ENCODE measurements around the gene SLC31A2. TPM values are rescaled to one million over a fixed set of nuclear protein-coding genes. Genes with fewer than 3 reads are reported as not detected.
A peak's percentile ranks its signal among the peaks of the same experiment; 100 is the strongest.
"Not testable (repeated sequence)": the region's sequence is repeated elsewhere in the genome, so short reads cannot be mapped to it uniquely, and the experiment has no call there.

SLC31A2 gene
- total RNA-seq, 1 experiment from 2014 or later: 15.1 TPM

DNA sequence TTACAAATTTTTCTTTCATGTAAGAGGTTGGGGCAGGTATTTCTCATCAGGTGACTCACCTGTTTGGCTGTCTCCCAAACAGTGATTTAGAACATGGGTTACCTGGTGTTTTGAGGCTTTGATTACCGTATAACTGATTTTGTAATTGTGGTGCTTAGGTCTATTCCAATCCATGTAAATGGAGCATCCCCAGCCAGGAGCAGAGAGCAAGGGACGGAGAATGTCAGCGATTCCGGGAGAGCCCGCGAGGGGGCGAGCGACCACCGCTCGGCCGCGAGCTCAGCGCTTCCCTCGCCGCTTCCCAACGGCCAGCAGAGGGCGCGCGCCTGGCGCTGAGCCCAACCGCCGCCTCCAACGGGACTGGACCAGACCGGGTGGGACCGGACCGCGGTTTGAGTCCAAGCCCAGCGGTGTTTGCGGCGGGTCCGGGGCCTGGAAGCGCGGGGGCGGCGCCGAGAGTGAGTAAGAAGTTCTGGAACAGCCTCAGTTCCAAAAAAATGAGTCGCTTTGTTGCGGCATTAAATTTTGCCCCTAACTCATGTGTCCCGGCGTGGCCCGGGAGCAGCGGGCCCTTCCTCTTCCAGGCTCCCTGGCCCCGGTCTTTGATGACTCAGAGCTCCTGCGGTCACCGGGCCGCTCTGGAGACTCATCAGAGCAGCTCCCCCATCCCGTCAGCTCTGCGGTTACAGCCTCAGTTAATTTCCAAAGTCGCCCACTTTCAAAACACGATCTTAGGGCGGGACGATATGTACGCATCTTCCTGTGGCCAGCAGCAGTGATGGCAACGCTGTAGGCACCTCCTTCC, 37.9 kb upstream of the SLC31A2 start:
- H3K27ac ChIP-seq; H3K79me2 ChIP-seq (ENCODE audit: low read depth); H3K4me3 ChIP-seq; H3K27me3 ChIP-seq (ENCODE audit: insufficient read depth, low read depth); POLR2A ChIA-PET (ENCODE audit: unreplicated experiment); H3F3A ChIP-seq (ENCODE audit: insufficient read depth, low read depth); H2AFZ ChIP-seq; H3K4me1 ChIP-seq (replicated peaks; ENCODE audit: insufficient read depth); H3K4me2 ChIP-seq; BruUV-seq (replicated peaks); H3K9me3 ChIP-seq (ENCODE audit: insufficient read depth, low read depth); H3K36me3 ChIP-seq (ENCODE audit: low read depth); H4K20me1 ChIP-seq (ENCODE audit: insufficient read depth); H3K9me2 ChIP-seq (ENCODE audit: insufficient read depth): not testable (repeated sequence)
- TF ChIP-seq, protein P1, sequence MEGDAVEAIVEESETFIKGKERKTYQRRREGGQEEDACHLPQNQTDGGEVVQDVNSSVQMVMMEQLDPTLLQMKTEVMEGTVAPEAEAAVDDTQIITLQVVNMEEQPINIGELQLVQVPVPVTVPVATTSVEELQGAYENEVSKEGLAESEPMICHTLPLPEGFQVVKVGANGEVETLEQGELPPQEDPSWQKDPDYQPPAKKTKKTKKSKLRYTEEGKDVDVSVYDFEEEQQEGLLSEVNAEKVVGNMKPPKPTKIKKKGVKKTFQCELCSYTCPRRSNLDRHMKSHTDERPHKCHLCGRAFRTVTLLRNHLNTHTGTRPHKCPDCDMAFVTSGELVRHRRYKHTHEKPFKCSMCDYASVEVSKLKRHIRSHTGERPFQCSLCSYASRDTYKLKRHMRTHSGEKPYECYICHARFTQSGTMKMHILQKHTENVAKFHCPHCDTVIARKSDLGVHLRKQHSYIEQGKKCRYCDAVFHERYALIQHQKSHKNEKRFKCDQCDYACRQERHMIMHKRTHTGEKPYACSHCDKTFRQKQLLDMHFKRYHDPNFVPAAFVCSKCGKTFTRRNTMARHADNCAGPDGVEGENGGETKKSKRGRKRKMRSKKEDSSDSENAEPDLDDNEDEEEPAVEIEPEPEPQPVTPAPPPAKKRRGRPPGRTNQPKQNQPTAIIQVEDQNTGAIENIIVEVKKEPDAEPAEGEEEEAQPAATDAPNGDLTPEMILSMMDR (conservative IDR thresholded peaks at IDR 0.05): peak; percentile 51; the same call in 1 of the 2 replicates
- DNase-seq: peak; percentile 28 to 42
- intact Hi-C loops (cut with micrococcal nuclease; ENCODE audit: unreplicated experiment): loop anchor here (5.0 kb wide), 3 partner anchors 191 to 544 kb away; no protein-coding TSS in a partner anchor
- CTCF ChIA-PET: interaction anchor here (0.6 kb wide), 2 partner anchors 187 to 1027 kb away, joined by 3 to 9 read pairs; no protein-coding TSS in a partner anchor

DNA sequence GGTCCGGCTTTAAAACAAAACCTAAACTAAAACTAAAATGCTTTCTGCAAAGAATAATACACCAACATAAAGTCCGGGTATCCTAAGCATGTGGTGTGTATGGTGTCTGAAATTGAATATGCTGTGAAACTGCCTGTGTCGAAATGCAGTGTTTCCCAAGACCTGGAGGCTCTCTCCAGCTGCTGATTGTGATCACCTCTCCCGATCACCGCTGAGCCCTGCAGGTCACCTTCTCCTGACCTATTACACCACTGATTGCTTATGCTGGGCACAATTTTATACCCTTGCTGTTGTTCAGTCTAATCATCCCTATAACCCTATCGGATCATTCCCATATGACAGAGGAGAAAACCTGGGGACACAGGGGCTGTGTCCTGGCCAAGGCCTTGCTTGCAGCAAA, 32.0 kb upstream of the SLC31A2 start:
- H3K79me2 ChIP-seq (ENCODE audit: low read depth); DNase-seq; H3K27ac ChIP-seq; POLR2A ChIA-PET (ENCODE audit: unreplicated experiment); H2AFZ ChIP-seq; H3K27me3 ChIP-seq (ENCODE audit: insufficient read depth, low read depth); H3K4me1 ChIP-seq (replicated peaks; ENCODE audit: insufficient read depth); H3F3A ChIP-seq (ENCODE audit: insufficient read depth, low read depth); H3K4me2 ChIP-seq; intact Hi-C loops (cut with micrococcal nuclease; ENCODE audit: unreplicated experiment); H3K36me3 ChIP-seq (ENCODE audit: low read depth); H4K20me1 ChIP-seq (ENCODE audit: insufficient read depth); BruUV-seq (replicated peaks); H3K9me3 ChIP-seq (ENCODE audit: insufficient read depth, low read depth); H3K9me2 ChIP-seq (ENCODE audit: insufficient read depth); H3K4me3 ChIP-seq; CTCF ChIA-PET: not testable (repeated sequence)

DNA sequence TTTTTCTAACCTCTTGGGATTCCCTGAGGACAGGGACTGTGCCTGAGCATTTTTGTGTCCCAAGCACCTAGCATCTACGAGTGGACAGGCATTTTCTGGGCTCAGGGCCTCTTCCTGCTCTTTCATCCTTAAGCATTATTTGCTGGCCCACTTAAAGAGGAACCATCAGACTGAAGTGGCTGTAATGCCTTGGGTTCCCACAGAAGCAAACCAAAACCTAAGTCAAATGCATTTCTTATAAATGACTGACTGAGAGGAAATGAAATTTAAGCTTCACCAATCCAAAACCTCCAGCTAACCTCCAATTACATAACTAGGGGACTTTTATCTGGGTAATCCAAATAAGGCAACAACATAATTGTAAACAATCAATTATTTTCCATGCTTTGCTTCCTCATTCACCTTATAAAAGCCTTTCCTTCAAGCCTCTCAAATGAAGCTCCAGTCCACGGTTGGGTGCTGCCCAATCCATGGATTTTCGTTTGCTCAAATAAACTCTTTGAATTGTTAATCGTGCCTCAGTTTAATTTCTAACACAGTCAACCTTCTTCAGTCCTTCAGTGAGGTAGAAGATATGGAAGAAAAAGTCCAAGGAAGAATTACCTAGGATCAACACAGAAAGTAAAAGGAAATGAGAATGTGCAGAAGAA, 25.3 kb upstream of the SLC31A2 start:
- CTCF ChIA-PET: no interaction called here
- H3K27ac ChIP-seq: no peak overlapping the region

More for the DNA sequence above, 25.3 kb upstream of the SLC31A2 start:
- intact Hi-C loops (cut with micrococcal nuclease; ENCODE audit: unreplicated experiment): no loop called here
- BruUV-seq (replicated peaks): no TSS peak
- POLR2A ChIA-PET (ENCODE audit: unreplicated experiment): no interaction called here
- H3K27me3 ChIP-seq (ENCODE audit: insufficient read depth, low read depth): no peaks in the 10 kb centered on the region
- no peaks in the 10 kb centered on the region for H3K4me1 ChIP-seq (replicated peaks; ENCODE audit: insufficient read depth)
- no peak for TF ChIP-seq EZH2 (IDR thresholded peaks at IDR 0.05; ENCODE audit: low read depth)
- TF ChIP-seq, protein P1 (conservative IDR thresholded peaks at IDR 0.05): no peak
- H3K9me3 ChIP-seq (ENCODE audit: insufficient read depth, low read depth): no peaks in the 10 kb centered on the region
- H3K4me3 ChIP-seq: no peak overlapping the region
- H3K9me2 ChIP-seq (ENCODE audit: insufficient read depth): no peaks in the 10 kb centered on the region
- no peaks in the 10 kb centered on the region for H4K20me1 ChIP-seq (ENCODE audit: insufficient read depth)
- H3K4me2 ChIP-seq: no peak overlapping the region
- H3F3A ChIP-seq (ENCODE audit: insufficient read depth, low read depth): no peaks in the 10 kb centered on the region
- DNase-seq: no peak
- H3K79me2 ChIP-seq (ENCODE audit: low read depth): no peaks in the 10 kb centered on the region
- H3K36me3 ChIP-seq (ENCODE audit: low read depth): no peaks in the 10 kb centered on the region
- H2AFZ ChIP-seq: no peak overlapping the region

Data from PC-9 (cell line).